Endothelial cell of umbilical vein (primary cell): ENCODE results near the gene DGUOK. TPM values are rescaled to one million over a fixed set of nuclear protein-coding genes. Genes with fewer than 3 reads are reported as not detected.

ENCODE experiments used
- BruUV-seq: library from RNA; stranded (reverse); fragments of 400-500 nt; replicated peaks from 2 replicates; lab custom pipeline; 2021; lab: Mats Ljungman, UMichigan
- CTCF ChIA-PET: fragments of 300-600, 350-600 bp; sonication (Branson Sonifier 250); formaldehyde crosslinking; loops from one replicate; lab custom pipeline; 2021; ENCODE audit warnings: antibody characterized with exemption, inconsistent platforms; lab: Charles Lee
- POLR2A ChIA-PET: fragments of 300-600, 350-600 bp; sonication (Branson Sonifier 250); formaldehyde crosslinking; loops from one replicate; lab custom pipeline; 2021; ENCODE audit warnings: antibody characterized with exemption, inconsistent platforms; lab: Charles Lee
- DNase-seq: peaks from one replicate; pipeline ENCODE4 v3.0.0-alpha.2; 2011; ENCODE audit warnings: low read depth, low spot score
- FAIRE-seq: peaks from 2 replicates; lab custom pipeline; 2011; peaks lifted over from hg19 to GRCh38; lab: Jason Lieb, UNC
- H2AFZ ChIP-seq: 2 replicates; pipeline ENCODE4 v1.6.0; 2012; ENCODE audit warnings: low read depth, low read length, control low read depth, inconsistent platforms
- H3K27ac ChIP-seq: 2 replicates; pipeline ENCODE4 v1.5.1; 2011; ENCODE audit warnings: low read depth, mild to moderate bottlenecking, control low read depth, low read length, moderate library complexity; ENCODE audit not compliant: insufficient read depth
- H3K27me3 ChIP-seq, 2 experiments: 2 replicates each; pipeline versions ENCODE4 v1.6.0 to v1.6.1; 2011; ENCODE audit warnings: low read length in 2 of 2, mixed read lengths in 1 of 2; ENCODE audit not compliant: control insufficient read depth in 2 of 2, insufficient read depth in 2 of 2
- H3K36me3 ChIP-seq, 2 experiments: 2 replicates in 1 of 2; 3 replicates in 1 of 2; pipeline ENCODE4 v1.5.1; 2011; ENCODE audit warnings: low read length in 2 of 2, mild to moderate bottlenecking in 1 of 2, moderate library complexity in 1 of 2; ENCODE audit not compliant: control insufficient read depth in 2 of 2, insufficient read depth in 2 of 2; ENCODE audit errors: extremely low read depth in 1 of 2
- H3K4me1 ChIP-seq: 3 replicates; pipeline ENCODE4 v1.5.1; 2011; ENCODE audit warnings: mild to moderate bottlenecking, low read length; ENCODE audit not compliant: control insufficient read depth, insufficient read depth; ENCODE audit errors: extremely low read depth
- H3K4me2 ChIP-seq: 2 replicates; pipeline ENCODE4 v1.6.1; 2011; ENCODE audit warnings: low read length, control low read depth, mixed read lengths; ENCODE audit not compliant: insufficient read depth
- H3K4me3 ChIP-seq, 3 experiments: fragments of 200-600 bp in 1 of 3; sonication (generic), shearing (Covaris generic) in 1 of 3; replicated peaks in 1 of 3; 2 replicates each; pipeline ENCODE4 v1.5.1; 2011 to 2016; ENCODE audit warnings: control low read depth in 3 of 3, low read length in 3 of 3, mild to moderate bottlenecking in 2 of 3, inconsistent platforms in 1 of 3, low read depth in 1 of 3, moderate library complexity in 1 of 3; ENCODE audit not compliant: insufficient read depth in 1 of 3
- H3K79me2 ChIP-seq: 2 replicates; pipeline ENCODE4 v1.6.0; 2012; ENCODE audit warnings: low read length, inconsistent platforms; ENCODE audit not compliant: control insufficient read depth, insufficient read depth
- H3K9ac ChIP-seq: replicated peaks from 2 replicates; pipeline ENCODE3; 2011; ENCODE audit warnings: low read length, control low read depth; ENCODE audit not compliant: insufficient read depth; ENCODE audit errors: extremely low read depth
- H3K9me1 ChIP-seq: replicated peaks from 3 replicates; pipeline ENCODE4 v1.6.0; 2011; ENCODE audit warnings: mild to moderate bottlenecking, low read length; ENCODE audit not compliant: control insufficient read depth, insufficient read depth; ENCODE audit errors: extremely low read depth
- H3K9me3 ChIP-seq: replicated peaks from 2 replicates; pipeline ENCODE4 v1.5.1; 2012; ENCODE audit warnings: low read length, inconsistent platforms; ENCODE audit not compliant: control insufficient read depth, insufficient read depth
- H4K20me1 ChIP-seq: replicated peaks from 2 replicates; pipeline ENCODE3; 2011; ENCODE audit warnings: mild to moderate bottlenecking, low read length; ENCODE audit not compliant: control insufficient read depth, insufficient read depth; ENCODE audit errors: extremely low read depth
- CTCF ChIP-seq, 2 donors: IDR thresholded peaks; 1 replicate in 1 of 2; 2 replicates in 1 of 2; pipeline ENCODE4 v1.5.1; 2011; ENCODE audit warnings: low read length in 2 of 2, mild to moderate bottlenecking in 2 of 2, moderate library complexity in 2 of 2, control low read depth in 1 of 2, inconsistent platforms in 1 of 2, low read depth in 1 of 2; ENCODE audit not compliant: insufficient read depth in 1 of 2; ENCODE audit errors: extremely low read depth in 1 of 2
- EZH2 ChIP-seq: IDR thresholded peaks from 2 replicates; pipeline ENCODE4 v1.6.1; 2012; ENCODE audit warnings: borderline replicate concordance, low read depth, mild to moderate bottlenecking, moderate library complexity, low read length, inconsistent platforms; ENCODE audit not compliant: severe bottlenecking
- FOS ChIP-seq: IDR thresholded peaks from 2 replicates; pipeline ENCODE4 v1.6.1; 2011; ENCODE audit warnings: mild to moderate bottlenecking, low read length, moderate library complexity, borderline replicate concordance; ENCODE audit not compliant: insufficient read depth
- GATA2 ChIP-seq: IDR thresholded peaks from 2 replicates; pipeline ENCODE4 v1.7.0; 2011; ENCODE audit warnings: low read depth, mild to moderate bottlenecking, moderate library complexity, mixed read lengths, low read length; ENCODE audit not compliant: insufficient read length, insufficient read depth
- JUN ChIP-seq: IDR thresholded peaks from 2 replicates; pipeline ENCODE4 v1.6.1; 2011; ENCODE audit warnings: borderline replicate concordance, low read depth; ENCODE audit not compliant: insufficient read length, insufficient read depth
- MAX ChIP-seq: IDR thresholded peaks from 2 replicates; pipeline ENCODE4 v1.6.1; 2011; ENCODE audit not compliant: insufficient read depth, insufficient read length
- MYC ChIP-seq: IDR thresholded peaks from one replicate; pipeline ENCODE4 v1.6.1; 2011; ENCODE audit warnings: mild to moderate bottlenecking, low read depth, low read length
- POLR2A ChIP-seq: IDR thresholded peaks from 2 replicates; pipeline ENCODE4 v1.6.1; 2012; ENCODE audit warnings: low read depth, mild to moderate bottlenecking, control low read depth, low read length
- POLR2AphosphoS5 ChIP-seq: IDR thresholded peaks from 2 replicates; pipeline ENCODE4 v1.6.1; 2012; ENCODE audit warnings: low read depth, mild to moderate bottlenecking, control low read depth, low read length, moderate library complexity; ENCODE audit not compliant: insufficient read depth
- dilution Hi-C: fragments of 300-500 bp; cut with MboI; formaldehyde crosslinking; loops from one replicate; pipeline ENCODE4 v1.15.0; 2019; ENCODE audit warnings: low sequenced_read_pairs; ENCODE audit not compliant: extremely low pct_ligation_motif_present
- intact Hi-C: fragments of 100-400 bp; cut with micrococcal nuclease; formaldehyde crosslinking; loops from one replicate; pipeline ENCODE4 v1.10.0; 2022
- polyA plus RNA-seq, 4 experiments: library from polyadenylated mRNA; depleted of rRNA in 3 of 4; stranded (reverse) in 3 of 4; unstranded in 1 of 4; fragments of >200 nt; gene quantifications; 2 replicates each; pipeline versions ENCODE4 v1.2.1 to v1.2.3, GENCODE V29; 2011 to 2012; ENCODE audit warnings: missing spikeins in 1 of 4
- total RNA-seq: library from RNA; stranded (reverse); gene quantifications from 2 replicates; pipeline ENCODE4 v1.2.3, GENCODE V29; 2021

Gene DGUOK
- total and polyA plus RNA-seq, 2 donors (not counting 3 experiments of a cell fraction or from before 2014, with no cell fraction given), result 51.8 to 77.5 TPM

DNA sequence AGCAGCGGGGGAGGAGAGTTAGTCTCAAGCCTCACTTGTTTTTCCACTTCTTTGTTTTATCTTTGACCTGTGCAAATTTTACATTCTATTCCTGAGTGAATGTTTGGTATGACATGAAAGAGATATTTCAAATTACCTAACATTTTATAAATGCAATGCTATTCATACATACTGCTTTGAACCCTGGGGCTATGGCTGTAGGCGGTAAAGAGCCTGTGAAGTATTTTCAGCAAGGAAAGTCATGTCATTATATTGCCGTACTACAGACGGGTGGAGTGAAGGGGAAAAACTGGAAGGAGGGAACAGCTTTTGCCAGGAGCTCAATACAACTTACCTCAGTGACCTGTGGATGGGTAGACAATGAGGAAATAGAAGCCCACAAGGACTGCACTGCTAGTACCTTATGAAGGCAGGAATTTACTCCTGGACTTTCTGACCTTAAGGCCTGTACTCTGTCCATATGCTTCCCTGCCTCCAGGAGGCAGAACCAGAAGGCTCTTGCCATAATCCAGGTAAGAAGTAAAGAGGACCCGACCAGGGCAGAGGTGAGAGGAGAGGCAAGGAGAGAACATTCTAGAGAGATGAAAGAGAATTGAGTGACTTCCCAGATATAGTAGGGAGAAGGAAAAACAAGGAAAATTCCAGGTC, 29.7 kb downstream of the DGUOK start:
- DNase-seq, result no peak

DNA sequence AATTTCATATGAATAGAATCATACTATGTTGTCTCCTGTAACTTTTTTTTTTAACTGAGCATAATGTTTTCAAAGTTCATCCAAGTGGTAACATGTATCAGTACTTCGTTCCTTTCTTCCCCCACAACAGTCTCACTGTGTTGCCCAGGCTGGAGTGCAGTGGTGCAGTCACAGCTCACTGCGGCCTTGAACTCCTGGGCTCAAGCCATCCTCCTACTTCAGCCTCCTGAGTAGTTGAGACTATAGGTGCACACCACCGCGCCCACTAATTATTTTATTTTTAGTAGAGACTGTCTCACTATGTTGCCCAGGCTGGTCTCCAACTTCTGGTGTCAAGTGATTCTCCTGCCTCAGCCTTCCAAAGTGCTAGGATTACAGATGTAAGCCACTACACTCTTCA, 34.6 kb downstream of the DGUOK start:
- intact Hi-C loops, result no loop called here
- Histone ChIP-seq H3K27ac (no peak overlapping the region), H3K4me3 (no peak overlapping the region), H3K27me3 (no peaks in the 10 kb centered on the region), H3K9me3 (no peaks in the 10 kb centered on the region), H2AFZ (no peak overlapping the region), H3K36me3 (peaks cover 2 to 6% of the 10 kb centered on the region in 2 experiments), H3K4me2 (no peak overlapping the region), H3K79me2 (no peaks in the 10 kb centered on the region), H4K20me1 (no peaks in the 10 kb centered on the region), H3K9ac (no peak overlapping the region), H3K9me1 (no peaks in the 10 kb centered on the region), H3K4me1 (no peaks in the 10 kb centered on the region)
- CTCF ChIA-PET, result no interaction called here
- dilution Hi-C loops, result no loop called here
- DNase-seq, result no peak
- POLR2A ChIA-PET, result no interaction called here
- no peak for TF ChIP-seq FOS
- no peak for TF ChIP-seq MYC
- TF ChIP-seq POLR2A, result no peak
- no peak for TF ChIP-seq EZH2
- no peak for TF ChIP-seq CTCF (IDR thresholded peaks at IDR 0.05; ENCODE audit: extremely low read depth in 1 of 2, insufficient read depth in 1 of 2, low read depth in 1 of 2, low read length in 2 of 2)
- TF ChIP-seq MAX, result no peak
- no peak for TF ChIP-seq JUN
- no peak for TF ChIP-seq POLR2AphosphoS5
- TF ChIP-seq GATA2, result no peak
- FAIRE-seq, result no peak
- BruUV-seq, result no TSS peak

More for the DNA sequence above, 29.7 kb downstream of the DGUOK start:
- Histone ChIP-seq H3K4me1 (peaks cover 4% of the 10 kb centered on the region), H3K4me3 (no peak overlapping the region), H3K36me3 (peaks cover 5 to 14% of the 10 kb centered on the region in 2 experiments), H3K4me2 (no peak overlapping the region), H3K9me3 (no peaks in the 10 kb centered on the region), H3K27ac (no peak overlapping the region), H4K20me1 (no peaks in the 10 kb centered on the region), H3K9me1 (no peaks in the 10 kb centered on the region), H3K9ac (no peak overlapping the region), H2AFZ (no peak overlapping the region), H3K79me2 (no peaks in the 10 kb centered on the region), H3K27me3 (no peaks in the 10 kb centered on the region)
- BruUV-seq, result no TSS peak
- FAIRE-seq, result no peak
- dilution Hi-C loops, result no loop called here
- intact Hi-C loops, result no loop called here
- TF ChIP-seq JUN, result no peak
- no peak for TF ChIP-seq FOS
- ChIA-PET POLR2A (no interaction called here), CTCF (no interaction called here)
